DND-41 (cell line): ENCODE results near the gene SHB.

Source experiments
- ATAC-seq: fragments of 200-7000 bp; cut with Tn5 transposase; 3 replicates; pipeline ENCODE4 v1.9.1; 2021; ENCODE audit warnings: low read depth; ENCODE audit not compliant: insufficient read depth
- DNase-seq: peaks from one replicate; pipeline ENCODE4 v3.0.0-alpha.2; 2020
- H2AFZ ChIP-seq: 2 replicates; pipeline ENCODE4 v1.6.0; 2012; ENCODE audit warnings: low read depth, low read length
- H3K27ac ChIP-seq: 2 replicates; pipeline ENCODE4 v1.5.1; 2012; ENCODE audit warnings: low read length, inconsistent platforms
- H3K27me3 ChIP-seq: fragments of 200-600 bp; sonication (generic); 2 replicates; pipeline ENCODE4 v1.6.0; 2012; ENCODE audit warnings: low read length, mild to moderate bottlenecking, inconsistent platforms; ENCODE audit not compliant: insufficient read depth, poor library complexity
- H3K36me3 ChIP-seq: 2 replicates; pipeline ENCODE4 v1.5.1; 2012; ENCODE audit warnings: low read length, inconsistent platforms; ENCODE audit not compliant: insufficient read depth
- H3K4me1 ChIP-seq: 2 replicates; pipeline ENCODE4 v1.5.1; 2012; ENCODE audit warnings: mild to moderate bottlenecking, low read length; ENCODE audit not compliant: insufficient read depth
- H3K4me2 ChIP-seq: 2 replicates; pipeline ENCODE4 v1.6.0; 2012; ENCODE audit warnings: mild to moderate bottlenecking, moderate library complexity, low read length, inconsistent platforms; ENCODE audit not compliant: insufficient read depth
- H3K4me3 ChIP-seq, 2 experiments: fragments of 200-600 bp in 1 of 2; shearing (Covaris generic) in 1 of 2; 2 replicates each; pipeline ENCODE4 v1.5.1; 2012 to 2016; ENCODE audit warnings: inconsistent platforms in 2 of 2, low read length in 2 of 2, mild to moderate bottlenecking in 2 of 2, low read depth in 1 of 2, moderate library complexity in 1 of 2
- H3K79me2 ChIP-seq: 2 replicates; pipeline ENCODE4 v1.6.0; 2012; ENCODE audit warnings: low read length, inconsistent platforms; ENCODE audit not compliant: insufficient read depth
- H3K9ac ChIP-seq: 2 replicates; pipeline ENCODE4 v1.6.0; 2012; ENCODE audit warnings: low read depth, mild to moderate bottlenecking, inconsistent platforms, low read length, moderate library complexity
- H3K9me3 ChIP-seq: 2 replicates; pipeline ENCODE4 v1.5.1; 2012; ENCODE audit warnings: low read length, moderate library complexity, mild to moderate bottlenecking, inconsistent platforms; ENCODE audit not compliant: insufficient read depth, severe bottlenecking
- H4K20me1 ChIP-seq: 2 replicates; pipeline ENCODE4 v1.6.0; 2012; ENCODE audit warnings: low read length; ENCODE audit not compliant: insufficient read depth
- EZH2 ChIP-seq: IDR thresholded peaks from 3 replicates; pipeline ENCODE4 v1.6.1; 2012; ENCODE audit warnings: borderline replicate concordance, low read depth, mild to moderate bottlenecking, moderate library complexity, low read length, inconsistent platforms; ENCODE audit not compliant: severe bottlenecking
- TF ChIP-seq, protein P1 (sequence below): IDR thresholded peaks from 2 replicates; pipeline ENCODE4 v1.5.1; 2012; ENCODE audit warnings: borderline replicate concordance, low read length, moderate library complexity, mild to moderate bottlenecking; ENCODE audit not compliant: poor library complexity, severe bottlenecking; ENCODE audit errors: extremely low read depth

The SHB gene

DNA sequence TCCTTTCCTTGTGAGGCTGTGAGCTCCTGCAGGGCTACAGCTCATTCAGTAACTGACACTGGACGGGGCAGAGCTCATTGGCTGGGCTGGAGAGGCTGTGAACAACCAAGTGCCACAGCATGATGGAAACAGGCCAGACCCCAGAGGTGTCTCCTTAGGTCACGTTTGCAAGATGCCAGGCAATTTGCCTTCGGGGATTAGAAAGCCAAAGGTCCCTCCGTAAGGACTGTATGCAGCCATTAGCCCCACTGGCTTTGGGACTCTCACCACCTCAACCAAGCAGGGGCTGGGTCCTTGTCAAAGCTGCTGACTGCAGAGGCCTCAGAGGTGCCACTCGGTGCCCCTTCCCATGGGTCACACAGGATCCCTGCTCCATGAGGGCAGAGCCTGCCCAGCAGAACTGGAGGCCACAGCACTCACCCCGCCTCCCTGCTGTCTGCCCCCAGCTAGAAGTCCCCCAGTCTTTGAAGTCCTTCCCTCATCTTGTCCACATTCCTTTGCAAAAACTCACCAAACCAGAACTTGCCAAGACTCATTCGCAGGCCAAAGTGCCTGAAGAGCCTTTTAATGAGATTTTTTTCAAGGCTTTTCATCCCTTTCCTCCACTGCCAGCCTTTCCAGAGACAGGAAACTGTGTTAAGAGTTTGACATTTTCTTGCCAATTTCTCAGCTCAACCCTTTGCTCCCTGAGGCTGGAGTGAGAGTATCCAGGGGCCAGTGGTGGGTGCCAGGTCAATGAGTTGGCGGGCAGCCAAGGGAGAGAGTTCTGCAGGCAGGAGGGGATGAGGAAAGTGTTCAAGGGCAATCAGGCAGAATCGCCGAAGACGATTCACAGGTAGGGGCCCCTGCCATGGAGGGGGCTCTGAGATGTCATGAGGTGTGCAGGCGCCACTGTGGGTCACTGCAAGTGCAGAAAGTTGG, 125.4 kb downstream of the SHB start:
- Histone ChIP-seq H2AFZ (no peak overlapping the region), H3K4me2 (no peak overlapping the region), H3K27ac (no peak overlapping the region), H4K20me1 (no peaks in the 10 kb centered on the region), H3K4me1 (no peaks in the 10 kb centered on the region), H3K27me3 (no peaks in the 10 kb centered on the region), H3K79me2 (no peaks in the 10 kb centered on the region), H3K9me3 (no peaks in the 10 kb centered on the region), H3K4me3 (no peak overlapping the region), H3K9ac (no peak overlapping the region), H3K36me3 (no peaks in the 10 kb centered on the region)
- ATAC-seq (no peak), DNase-seq (no peak)
- no peak for TF ChIP-seq EZH2
- TF ChIP-seq, protein P1, sequence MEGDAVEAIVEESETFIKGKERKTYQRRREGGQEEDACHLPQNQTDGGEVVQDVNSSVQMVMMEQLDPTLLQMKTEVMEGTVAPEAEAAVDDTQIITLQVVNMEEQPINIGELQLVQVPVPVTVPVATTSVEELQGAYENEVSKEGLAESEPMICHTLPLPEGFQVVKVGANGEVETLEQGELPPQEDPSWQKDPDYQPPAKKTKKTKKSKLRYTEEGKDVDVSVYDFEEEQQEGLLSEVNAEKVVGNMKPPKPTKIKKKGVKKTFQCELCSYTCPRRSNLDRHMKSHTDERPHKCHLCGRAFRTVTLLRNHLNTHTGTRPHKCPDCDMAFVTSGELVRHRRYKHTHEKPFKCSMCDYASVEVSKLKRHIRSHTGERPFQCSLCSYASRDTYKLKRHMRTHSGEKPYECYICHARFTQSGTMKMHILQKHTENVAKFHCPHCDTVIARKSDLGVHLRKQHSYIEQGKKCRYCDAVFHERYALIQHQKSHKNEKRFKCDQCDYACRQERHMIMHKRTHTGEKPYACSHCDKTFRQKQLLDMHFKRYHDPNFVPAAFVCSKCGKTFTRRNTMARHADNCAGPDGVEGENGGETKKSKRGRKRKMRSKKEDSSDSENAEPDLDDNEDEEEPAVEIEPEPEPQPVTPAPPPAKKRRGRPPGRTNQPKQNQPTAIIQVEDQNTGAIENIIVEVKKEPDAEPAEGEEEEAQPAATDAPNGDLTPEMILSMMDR, result no peak

DNA sequence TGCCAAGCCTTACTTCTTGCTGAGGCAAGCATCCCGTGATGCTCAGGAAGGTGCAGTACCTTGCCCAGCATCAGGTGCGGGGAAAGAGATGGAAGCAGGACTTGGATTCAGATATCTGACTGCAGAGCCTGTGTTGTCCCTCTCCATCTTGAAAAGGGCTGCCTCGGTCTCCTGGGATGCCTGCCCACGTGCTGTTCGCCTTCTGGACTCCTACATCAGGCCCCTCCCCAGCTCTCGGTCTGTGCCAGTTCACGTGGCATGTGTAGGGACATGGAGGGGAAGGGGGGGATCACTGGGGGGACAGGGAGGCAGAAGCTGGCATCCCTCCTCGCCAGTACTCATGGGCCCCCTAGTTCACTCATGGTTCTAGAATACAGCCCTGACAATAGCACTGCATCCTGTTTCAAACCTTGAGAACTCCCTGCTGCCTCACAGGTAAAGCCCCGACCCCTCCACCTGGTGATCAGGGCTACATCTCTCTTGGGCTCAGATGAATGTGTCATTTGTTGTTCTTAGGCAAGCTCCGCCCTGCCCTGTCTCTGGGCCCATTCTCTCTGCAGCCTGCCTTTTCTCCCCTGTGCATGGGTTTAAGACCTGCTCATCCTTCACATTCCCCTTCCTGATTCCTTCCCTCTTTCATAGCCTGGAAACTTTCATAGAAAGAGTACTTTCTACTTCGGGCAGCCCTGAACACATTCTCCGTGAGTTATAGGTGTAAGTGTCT, 126.2 kb downstream of the SHB start:
- H3K79me2 ChIP-seq, result no peaks in the 10 kb centered on the region
- no peak overlapping the region for H2AFZ ChIP-seq
- H3K36me3 ChIP-seq, result no peaks in the 10 kb centered on the region
- no peaks in the 10 kb centered on the region for H3K9me3 ChIP-seq
- TF ChIP-seq, protein P1, result no peak
- no peak for TF ChIP-seq EZH2
- no peak overlapping the region for H3K4me2 ChIP-seq
- ATAC-seq (no peak), DNase-seq (no peak)
- no peak overlapping the region for H3K27ac ChIP-seq
- no peak overlapping the region for H3K9ac ChIP-seq
- H3K27me3 ChIP-seq, result no peaks in the 10 kb centered on the region
- H4K20me1 ChIP-seq, result no peaks in the 10 kb centered on the region
- no peaks in the 10 kb centered on the region for H3K4me1 ChIP-seq
- no peak overlapping the region for H3K4me3 ChIP-seq

DNA sequence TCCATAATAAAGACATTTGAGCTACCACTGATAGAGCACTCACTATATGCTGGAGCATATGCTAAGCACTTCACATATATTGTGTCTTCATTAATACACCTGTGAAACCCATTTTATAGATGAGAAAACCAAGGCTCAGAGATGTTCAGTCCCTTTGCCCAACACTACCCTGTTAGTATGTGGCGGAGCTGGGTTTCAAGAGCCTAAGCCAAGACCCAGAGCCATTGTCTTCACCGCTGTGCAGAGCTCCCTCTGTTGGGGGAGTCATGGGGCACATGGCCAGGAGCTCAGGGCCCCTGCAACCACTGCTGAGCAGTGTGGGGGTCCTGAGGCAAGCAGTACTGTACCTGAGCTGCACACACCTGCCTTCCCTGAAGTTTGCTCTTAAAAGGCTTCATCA, 127.8 kb downstream of the SHB start:
- no peaks in the 10 kb centered on the region for H3K27me3 ChIP-seq
- H3K36me3 ChIP-seq, result no peaks in the 10 kb centered on the region
- no peak overlapping the region for H3K27ac ChIP-seq
- H3K79me2 ChIP-seq, result no peaks in the 10 kb centered on the region
- H3K9ac ChIP-seq, result no peak overlapping the region
- H2AFZ ChIP-seq, result no peak overlapping the region
- ATAC-seq (no peak), DNase-seq (no peak)
- no peak overlapping the region for H3K4me3 ChIP-seq
- no peaks in the 10 kb centered on the region for H3K9me3 ChIP-seq
- no peaks in the 10 kb centered on the region for H4K20me1 ChIP-seq
- no peak for TF ChIP-seq EZH2
- TF ChIP-seq, protein P1, result no peak
- H3K4me2 ChIP-seq, result no peak overlapping the region
- H3K4me1 ChIP-seq, result no peaks in the 10 kb centered on the region
